Testis (tissue), 2 donors: ENCODE results near the gene SH3RF3.

Source experiments
- CTCF ChIP-seq, 3 experiments: fragments of 450-650 bp in 2 of 3; fragments of 200-600 bp in 1 of 3; sonication (generic) in 1 of 3; IDR thresholded peaks; one replicate each; pipeline ENCODE4 v1.5.1; 2016 to 2019; ENCODE audit warnings: antibody characterized with exemption in 3 of 3, mild to moderate bottlenecking in 2 of 3, moderate library complexity in 1 of 3
- POLR2A ChIP-seq: fragments of 450-650 bp; IDR thresholded peaks from one replicate; pipeline ENCODE4 v1.6.1; 2017; ENCODE audit warnings: antibody characterized with exemption, mild to moderate bottlenecking, moderate library complexity

- TF ChIP-seq CTCF (IDR thresholded peaks at IDR 0.05) (no peak), POLR2A (no peak)
Measured at GRCh38 chr2:109173311-109174171, 44.5 kb downstream of the SH3RF3 start.
